ENCODE results near the gene LHX1. TPM values are rescaled to one million over a fixed set of nuclear protein-coding genes. Genes with fewer than 3 reads are reported as not detected.

Gene LHX1
- total and polyA plus RNA-seq, 2 of the 8 experiments (the other 6 are each of a cell fraction or from before 2014, with no cell fraction given) = 0.26 to 0.93 TPM

- ChIA-PET CTCF (ENCODE audit: partially characterized antibody) (interaction anchor here (0.9 to 3.0 kb wide), 8 partner anchors 11 to 291 kb away, joined by 3 to 13 read pairs (median 5); no protein-coding TSS in a partner anchor), POLR2A (ENCODE audit: partially characterized antibody) (interaction anchor here (0.6 to 2.3 kb wide), 5 partner anchors 14 to 241 kb away, joined by 3 to 6 read pairs (median 3); no protein-coding TSS in a partner anchor)
- Histone ChIP-seq H3K27me3 (replicated peaks in 1 of 4; ENCODE audit: control insufficient read depth in 3 of 4, extremely low read depth in 1 of 4, insufficient read depth in 3 of 4, low read length in 3 of 4) (peaks cover 0 to 5% (median under 1%) of the 10 kb centered on the region in 4 experiments; a peak in 4 of 7 replicates), H2BK5ac (ENCODE audit: low read depth, low read length) (peak overlapping the region; percentile 92), H3K4me1 (replicated peaks in 1 of 4; ENCODE audit: control insufficient read depth in 3 of 4, insufficient read depth in 4 of 4, low read length in 3 of 4) (peaks cover 0 to 37% (median 25%) of the 10 kb centered on the region in 4 experiments; a peak in 6 of 7 replicates), H4K20me1 (replicated peaks in 1 of 2; ENCODE audit: control insufficient read depth in 1 of 2, insufficient read depth in 2 of 2, low read length in 2 of 2) (no peaks in the 10 kb centered on the region), H2BK20ac (ENCODE audit: low read length) (peak overlapping the region; percentile 94), H2BK120ac (replicated peaks; ENCODE audit: low read depth, low read length) (no peak overlapping the region), H3K36me3 (ENCODE audit: control insufficient read depth in 2 of 4, insufficient read depth in 4 of 4, low read length in 3 of 4) (no peaks in the 10 kb centered on the region), H4K91ac (replicated peaks; ENCODE audit: insufficient read length, low read length) (peak overlapping the region; percentile 45), H2BK12ac (ENCODE audit: low read depth, low read length) (peak overlapping the region; percentile 100; the same call in 1 of the 2 replicates), H3K79me2 (ENCODE audit: control insufficient read depth in 1 of 2, insufficient read depth in 2 of 2, low read length in 2 of 2) (no peaks in the 10 kb centered on the region), H3K27ac (ENCODE audit: low read depth, low read length) (no peak overlapping the region), H2AK5ac (ENCODE audit: low read depth, low read length) (no peak overlapping the region), H4K8ac (ENCODE audit: extremely low read depth, insufficient read depth, low read length) (peak overlapping the region; percentile 84), H2BK15ac (ENCODE audit: low read length) (peak overlapping the region; percentile 100; the same call in 1 of the 2 replicates), H3K4me3 (ENCODE audit: extremely low read depth in 1 of 4, insufficient read depth in 2 of 4, low read depth in 3 of 4, low read length in 4 of 4) (peak overlapping the region in 1 of 4 experiments; percentile 27; a peak in 2 of 8 replicates), H3K23me2 (ENCODE audit: low read depth, low read length) (no peaks in the 10 kb centered on the region), H3K23ac (ENCODE audit: insufficient read length) (no peak overlapping the region), H2AFZ (ENCODE audit: low read length) (peak overlapping the region; percentile 72), H3K56ac (replicated peaks; ENCODE audit: insufficient read length, low read depth, low read length) (peak overlapping the region; percentile 0), H3K14ac (ENCODE audit: insufficient read length) (no peak overlapping the region), H3K79me1 (ENCODE audit: low read depth, low read length) (no peaks in the 10 kb centered on the region), H4K5ac (ENCODE audit: insufficient read length, low read depth, low read length) (peak overlapping the region; percentile 12), H3K18ac (ENCODE audit: extremely low read depth, low read length) (peak overlapping the region; percentile 97), H3K9ac (replicated peaks in 1 of 4; ENCODE audit: extremely low read depth in 1 of 4, low read depth in 3 of 4, low read length in 3 of 4) (no peak overlapping the region), H3K4me2 (ENCODE audit: insufficient read depth in 1 of 2, low read depth in 2 of 2, low read length in 2 of 2) (peak overlapping the region; percentile 50 to 60), H3K4ac (replicated peaks; ENCODE audit: insufficient read length, low read depth, low read length) (peak overlapping the region; percentile 16), H3K9me3 (ENCODE audit: insufficient read depth in 2 of 2, low read depth in 1 of 2, low read length in 1 of 2) (no peaks in the 10 kb centered on the region)
- no peak for FAIRE-seq
- TF ChIP-seq JUN (IDR thresholded peaks at IDR 0.05; ENCODE audit: low read depth, low read length) = 0 out of 2 replicates have a peak, but pooled peaks have one; percentile 26
- TF ChIP-seq TBP (IDR thresholded peaks at IDR 0.05; ENCODE audit: low read depth, low read length) = peak; percentile 44; the same call in 1 of the 2 replicates
- TF ChIP-seq ASH2L (IDR thresholded peaks at IDR 0.05; ENCODE audit: low read length) = no peak
- no peak for TF ChIP-seq KDM5A (IDR thresholded peaks at IDR 0.05; ENCODE audit: low read length)
- peak; percentile 32 for TF ChIP-seq KDM4A (IDR thresholded peaks at IDR 0.05; ENCODE audit: low read depth, low read length, severe bottlenecking)
- TF ChIP-seq GABPA (IDR thresholded peaks at IDR 0.05; ENCODE audit: borderline replicate concordance, insufficient read depth, low read length) = no peak
- no peak for TF ChIP-seq ATF3 (IDR thresholded peaks at IDR 0.05; ENCODE audit: insufficient read depth, low read depth, low read length)
- peak in 1 of 2 experiments; percentile 63 for DNase-seq (ENCODE audit: low read depth in 1 of 2, low spot score in 2 of 2)
- WGBS, 2 experiments (ENCODE audit: extremely low coverage in 1 of 2, insufficient coverage in 1 of 2, insufficient read length in 1 of 2, insufficient replicate concordance in 2 of 2, low coverage in 1 of 2, low lambda C conversion rate in 2 of 2, missing lambda C conversion rate in 1 of 2) = 45% methylated on average over 18 of the region's 18 CpGs; no CpG with 5 or more reads in 1 of the 2 experiments
Measured at GRCh38 chr17:36920032-36921005, 17.0 kb upstream of the LHX1 start.

All from H1 (cell line).